NB4 (cell line): ENCODE measurements around the gene SIRT5.

Experiments used
- DNase-seq: peaks from one replicate; pipeline ENCODE4 v3.0.0; 2010; ENCODE audit warnings: low read depth
- H3K4me3 ChIP-seq: one replicate; pipeline ENCODE4 v1.5.1; 2011; ENCODE audit warnings: mild to moderate bottlenecking, low read depth, low read length, moderate library complexity
- MAX ChIP-seq: IDR thresholded peaks from 2 replicates; pipeline ENCODE4 v1.6.1; 2011; ENCODE audit warnings: low read depth, low read length
- MYC ChIP-seq: IDR thresholded peaks from 2 replicates; pipeline ENCODE4 v1.6.1; 2011; ENCODE audit warnings: low read depth, low read length
- POLR2A ChIP-seq: IDR thresholded peaks from 2 replicates; pipeline ENCODE4 v1.6.1; 2011; ENCODE audit warnings: mild to moderate bottlenecking; ENCODE audit not compliant: insufficient read length; ENCODE audit errors: extremely low read depth
- TF ChIP-seq, protein P1 (sequence below): IDR thresholded peaks from one replicate; pipeline ENCODE4 v1.5.1; 2012; ENCODE audit warnings: low read depth, low read length

The SIRT5 gene

DNA sequence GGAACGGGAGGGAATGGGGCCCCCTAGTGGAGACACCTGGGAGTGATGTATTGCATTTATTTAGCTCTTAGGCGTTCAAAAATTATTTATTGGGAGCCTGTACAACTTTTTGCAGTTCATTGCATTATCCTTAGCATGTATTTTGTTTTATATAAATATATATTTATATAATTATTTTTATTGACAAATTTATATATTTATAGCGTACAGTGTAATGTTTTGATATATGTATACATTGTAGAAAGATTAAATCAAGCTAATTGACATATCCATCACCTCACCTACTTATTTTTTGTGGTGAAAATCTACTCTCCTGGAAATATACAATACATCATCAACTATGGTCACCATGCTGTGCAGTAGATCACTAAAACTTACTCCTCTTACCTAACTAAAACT lies 975 bp downstream of the SIRT5 start:
- TF ChIP-seq, protein P1, sequence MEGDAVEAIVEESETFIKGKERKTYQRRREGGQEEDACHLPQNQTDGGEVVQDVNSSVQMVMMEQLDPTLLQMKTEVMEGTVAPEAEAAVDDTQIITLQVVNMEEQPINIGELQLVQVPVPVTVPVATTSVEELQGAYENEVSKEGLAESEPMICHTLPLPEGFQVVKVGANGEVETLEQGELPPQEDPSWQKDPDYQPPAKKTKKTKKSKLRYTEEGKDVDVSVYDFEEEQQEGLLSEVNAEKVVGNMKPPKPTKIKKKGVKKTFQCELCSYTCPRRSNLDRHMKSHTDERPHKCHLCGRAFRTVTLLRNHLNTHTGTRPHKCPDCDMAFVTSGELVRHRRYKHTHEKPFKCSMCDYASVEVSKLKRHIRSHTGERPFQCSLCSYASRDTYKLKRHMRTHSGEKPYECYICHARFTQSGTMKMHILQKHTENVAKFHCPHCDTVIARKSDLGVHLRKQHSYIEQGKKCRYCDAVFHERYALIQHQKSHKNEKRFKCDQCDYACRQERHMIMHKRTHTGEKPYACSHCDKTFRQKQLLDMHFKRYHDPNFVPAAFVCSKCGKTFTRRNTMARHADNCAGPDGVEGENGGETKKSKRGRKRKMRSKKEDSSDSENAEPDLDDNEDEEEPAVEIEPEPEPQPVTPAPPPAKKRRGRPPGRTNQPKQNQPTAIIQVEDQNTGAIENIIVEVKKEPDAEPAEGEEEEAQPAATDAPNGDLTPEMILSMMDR = peak; percentile 74
- no peak for TF ChIP-seq MYC
- TF ChIP-seq POLR2A = no peak
- TF ChIP-seq MAX = no peak
- no peak for DNase-seq
- H3K4me3 ChIP-seq = peak overlapping the region; percentile 63

DNA sequence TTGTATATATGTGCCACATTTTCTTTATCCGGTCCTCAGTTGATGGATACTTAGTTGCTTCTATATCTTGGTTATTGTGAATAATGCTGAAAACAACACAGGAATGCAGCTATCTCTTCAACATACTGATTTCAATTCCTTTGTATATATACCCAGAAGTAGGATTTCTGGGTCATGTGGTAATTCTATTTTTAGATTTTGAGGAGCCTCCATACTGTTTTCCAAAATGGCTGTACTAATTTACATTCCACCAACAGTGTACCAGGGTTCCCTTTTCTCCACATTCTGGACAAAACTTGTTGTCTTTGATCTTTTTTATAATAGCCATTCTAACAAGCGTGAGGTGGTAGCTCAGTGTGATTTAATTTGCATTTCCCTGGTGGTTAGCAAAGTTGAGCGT lies 1.6 kb downstream of the SIRT5 start:
- TF ChIP-seq MYC (no peak), POLR2A (no peak), MAX (no peak)
- TF ChIP-seq, protein P1 = no peak
- DNase-seq = no peak
- no peak overlapping the region for H3K4me3 ChIP-seq

GRCh38 chr6:13577926-13578325 lies 3.5 kb downstream of the SIRT5 start:
- H3K4me3 ChIP-seq = no peak overlapping the region
- TF ChIP-seq MAX (no peak), POLR2A (no peak), MYC (no peak)
- TF ChIP-seq, protein P1 = no peak
- no peak for DNase-seq

DNA sequence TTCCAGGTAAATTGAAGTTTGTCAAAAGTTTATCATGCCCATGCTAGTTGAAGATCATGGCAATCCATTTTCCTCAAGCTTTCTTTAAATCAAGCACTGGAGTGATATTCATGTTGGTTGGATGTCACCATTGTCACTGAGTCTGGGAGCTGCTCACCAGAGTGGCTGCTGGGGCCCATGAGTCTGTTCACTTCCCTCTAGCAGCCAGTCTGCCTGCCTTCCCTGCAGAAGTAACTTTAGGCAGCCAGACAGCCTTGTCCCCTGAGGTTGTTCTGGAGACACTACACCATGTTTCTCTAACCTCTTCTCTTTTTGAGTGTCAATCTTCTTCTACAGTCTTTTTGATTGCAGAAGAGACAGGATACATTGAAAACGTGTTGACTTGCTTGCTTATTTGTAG lies 5.5 kb downstream of the SIRT5 start:
- DNase-seq = peak; percentile 69
- no peak overlapping the region for H3K4me3 ChIP-seq
- no peak for TF ChIP-seq POLR2A

DNA sequence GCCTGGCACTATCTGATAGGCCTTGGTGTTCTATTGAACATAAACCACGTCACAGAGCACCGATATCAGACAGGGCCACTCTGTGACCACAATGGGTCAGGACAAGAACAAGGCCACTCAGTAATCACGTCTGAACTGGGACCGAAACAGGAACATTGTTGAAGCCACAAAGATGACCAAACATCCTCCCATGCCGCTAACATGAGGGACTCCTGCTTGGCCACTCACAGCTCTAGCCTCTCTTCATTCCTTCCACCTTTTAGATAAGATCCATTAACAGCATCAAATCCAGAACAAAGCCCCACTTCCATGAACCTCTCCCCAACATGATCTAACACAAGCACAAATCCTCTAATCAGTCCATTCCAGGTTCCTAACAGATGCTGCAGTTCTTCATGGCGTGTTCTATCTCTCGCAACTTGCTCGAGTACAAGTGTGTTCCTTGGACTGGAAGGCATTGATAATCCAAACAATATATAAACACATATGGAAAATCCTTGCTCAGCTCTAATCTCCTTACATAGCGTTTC lies 7.4 kb downstream of the SIRT5 start:
- no peak for DNase-seq
- no peak overlapping the region for H3K4me3 ChIP-seq
- TF ChIP-seq, protein P1 = no peak
- TF ChIP-seq MYC (no peak), MAX (no peak), POLR2A (no peak)

DNA sequence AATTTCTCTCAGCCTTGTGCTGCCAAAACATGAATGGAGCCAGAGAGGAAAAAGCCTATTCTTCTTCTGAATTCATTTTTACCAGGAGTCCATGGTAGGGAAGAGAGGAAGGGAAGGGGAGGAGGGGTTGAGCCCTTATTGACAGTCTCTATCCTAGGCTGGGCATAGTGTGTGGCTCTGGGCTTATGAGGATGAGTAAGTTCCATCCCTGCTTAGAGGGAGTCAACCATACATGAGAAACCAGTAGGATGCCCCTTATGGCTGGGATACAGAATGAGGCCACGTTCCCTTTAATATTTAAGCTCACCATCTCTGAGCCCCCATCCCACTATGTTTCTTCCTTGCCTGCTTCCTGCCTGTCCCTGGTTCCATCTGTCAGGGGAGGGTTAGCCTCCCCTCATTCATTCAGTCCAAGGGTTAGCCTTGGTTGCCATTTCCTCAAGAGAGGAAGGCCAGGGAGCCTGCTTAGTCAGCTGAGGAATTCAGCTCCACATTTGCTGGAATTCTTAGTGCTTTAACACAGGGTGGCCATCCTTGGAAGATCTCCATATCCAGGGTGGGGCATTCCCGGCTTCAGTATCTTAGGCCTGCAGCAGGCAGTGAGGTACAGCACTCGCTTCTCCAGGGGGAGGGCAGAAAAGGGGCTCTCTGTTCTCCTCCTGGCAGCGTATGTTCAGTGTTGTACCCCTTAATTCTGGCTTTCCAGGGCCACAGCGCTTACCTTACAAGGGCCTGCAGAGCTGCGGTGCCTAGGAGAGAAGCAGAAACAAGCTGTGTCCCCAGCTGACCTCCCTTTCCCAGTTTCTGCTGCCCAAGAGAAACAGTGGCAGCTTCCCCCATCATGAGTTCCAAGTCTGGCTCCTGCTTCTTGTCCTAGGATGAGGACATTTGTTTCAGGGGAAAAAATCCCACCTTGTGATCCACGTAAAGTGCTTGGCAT lies 12.5 kb downstream of the SIRT5 start:
- H3K4me3 ChIP-seq = no peak overlapping the region
- TF ChIP-seq MYC (no peak), MAX (no peak), POLR2A (no peak)
- TF ChIP-seq, protein P1 = no peak
- no peak for DNase-seq
